Tongue (tissue), 3 donors: ENCODE measurements around the gene TLCD1. TPM values are rescaled to one million over a fixed set of nuclear protein-coding genes. Genes with fewer than 3 reads are reported as not detected.

Source experiments
- DNase-seq: peaks from one replicate; pipeline ENCODE4 v3.0.0-alpha.2; 2015
- small RNA-seq: library from RNA; depleted of rRNA; stranded (forward); fragments of <200 nt; gene quantifications from one replicate; pipeline ENCODE3, GENCODE V24; 2014; ENCODE audit warnings: low replicate concordance
- total RNA-seq: library from RNA; depleted of rRNA; stranded (reverse); fragments of >200 nt; gene quantifications from one replicate; pipeline ENCODE4 v1.2.3, GENCODE V29; 2014

Gene TLCD1
- total RNA-seq, 1 donor from 2014 or later: not detected

- no peak for DNase-seq
Observed at GRCh38 chr17:28686296-28686695, 39.7 kb downstream of the TLCD1 start.

DNA sequence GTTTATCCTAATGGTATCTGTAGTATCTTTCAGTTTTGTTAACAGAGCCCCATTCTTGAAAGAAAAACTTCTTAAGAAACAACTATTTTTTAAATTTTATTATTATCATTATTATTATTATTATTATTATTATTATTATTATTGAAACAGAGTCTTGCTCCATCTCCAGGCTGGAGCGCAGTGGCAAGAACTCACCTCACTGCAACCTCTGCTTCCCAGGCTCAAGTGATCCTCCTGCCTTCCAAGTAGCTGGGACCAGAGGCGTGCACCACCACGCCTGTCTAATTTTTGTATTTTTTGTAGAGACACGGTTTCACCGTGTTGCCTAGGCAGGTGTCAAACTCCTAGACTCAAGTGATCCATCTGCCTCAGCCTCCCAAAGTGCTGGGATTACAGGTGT, 40.7 kb downstream of the TLCD1 start:
- DNase-seq: no peak

DNA sequence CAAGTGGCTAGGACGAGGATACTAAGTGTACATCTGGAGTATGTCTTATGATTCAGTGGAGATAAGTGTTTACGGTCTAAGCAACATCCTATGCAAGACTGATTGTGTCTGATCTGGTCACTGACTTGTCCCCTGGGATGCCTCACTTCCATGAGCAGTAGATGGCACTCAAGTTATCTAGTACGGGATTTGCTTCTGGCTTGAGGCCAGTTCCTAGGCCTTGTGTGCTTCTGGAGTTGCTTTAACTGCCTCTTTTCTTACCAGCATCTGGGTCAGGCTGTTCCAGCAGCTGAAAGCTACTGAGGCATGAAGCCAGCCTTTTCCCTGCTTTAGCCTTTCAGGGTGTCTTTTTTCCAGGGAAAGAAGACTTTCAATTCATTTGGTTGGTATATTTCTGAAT, 41.1 kb downstream of the TLCD1 start:
- DNase-seq: peak; percentile 68

- no peak for DNase-seq
Observed at GRCh38 chr17:28682655-28683054, 43.4 kb downstream of the TLCD1 start.

- no peak for DNase-seq
Observed at GRCh38 chr17:28675980-28676379, 50.1 kb downstream of the TLCD1 start.

DNA sequence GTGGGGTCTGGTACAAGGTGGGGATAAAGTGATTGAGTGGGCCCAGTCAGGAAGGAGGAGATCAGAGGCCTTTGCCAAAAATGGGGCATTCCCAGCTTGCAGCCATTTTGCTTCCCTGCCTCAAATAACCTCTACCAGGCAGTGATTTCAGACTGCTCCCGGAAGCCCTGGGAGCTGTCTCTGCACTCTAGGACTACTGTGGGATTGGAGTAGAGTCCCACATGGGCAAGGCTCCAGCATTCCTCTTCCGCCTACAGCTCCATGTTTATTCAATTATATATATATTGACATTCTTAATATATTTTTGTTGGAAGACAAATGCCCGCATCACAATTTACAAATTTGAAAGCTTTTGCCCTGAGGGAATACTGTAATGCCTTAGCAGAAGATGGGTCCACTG, 50.5 kb downstream of the TLCD1 start:
- no peak for DNase-seq

Small RNA genes within 50 kb of the gene (small RNA-seq; reads per million reads assigned to genes)
- gene SNORD42A (not detected), gene SNORD42B (0.10 reads per million), gene SNORD4A (not detected), gene SNORD4B (not detected)

Other genes starting within 250 kb of the TLCD1 start
- 0.21 TPM for gene FOXN1, start 219.9 kb downstream of the TLCD1 start, total RNA-seq
- gene UNC119, start 173.6 kb downstream of the TLCD1 start, total RNA-seq: 15.1 TPM
- gene PIGS, start 154.7 kb downstream of the TLCD1 start, total RNA-seq: 52.4 TPM
- gene ALDOC, start 149.3 kb downstream of the TLCD1 start, total RNA-seq: 10.7 TPM
- gene SPAG5, start 127.2 kb downstream of the TLCD1 start, total RNA-seq: 12.0 TPM
- gene RSKR, start 112.0 kb downstream of the TLCD1 start, total RNA-seq: 6.9 TPM
- 104 TPM for gene BLTP2, start 81.1 kb downstream of the TLCD1 start, total RNA-seq
- 41.4 TPM for gene SDF2, start 64.3 kb downstream of the TLCD1 start, total RNA-seq
- gene SUPT6H, start 64.0 kb downstream of the TLCD1 start, total RNA-seq: 51.7 TPM
- gene PROCA1, start 14.3 kb downstream of the TLCD1 start, total RNA-seq: 0.21 TPM
- gene RAB34, start 8.4 kb downstream of the TLCD1 start, total RNA-seq: 78.9 TPM
- 554 TPM for gene RPL23A, start 6.2 kb downstream of the TLCD1 start, total RNA-seq
- 4.1 TPM for gene NEK8, start 2.6 kb upstream of the TLCD1 start, total RNA-seq
- gene TRAF4, start 17.8 kb upstream of the TLCD1 start, total RNA-seq: 18.6 TPM
- 3.2 TPM for gene FAM222B, start 116.6 kb upstream of the TLCD1 start, total RNA-seq
- 30.4 TPM for gene ERAL1, start 128.8 kb upstream of the TLCD1 start, total RNA-seq
- 51.2 TPM for gene FLOT2, start 171.5 kb upstream of the TLCD1 start, total RNA-seq
- gene DHRS13, start 176.8 kb upstream of the TLCD1 start, total RNA-seq: 18.2 TPM
- 23.2 TPM for gene PHF12, start 225.3 kb upstream of the TLCD1 start, total RNA-seq